Large intestine (tissue), 3 donors: Measurements from ENCODE around the gene SCNN1B. TPM values are rescaled to one million over a fixed set of nuclear protein-coding genes. Genes with fewer than 3 reads are reported as not detected.
"Not testable (repeated sequence)": the region's sequence is repeated elsewhere in the genome, so short reads cannot be mapped to it uniquely, and the experiment has no call there.

ENCODE experiments used
- DNase-seq, 2 donors: peaks; one replicate each; pipeline versions ENCODE4 v3.0.0 to v3.0.0-alpha.2; 2013
- H3K27ac ChIP-seq: one replicate; pipeline ENCODE4 v1.5.1; 2013; ENCODE audit warnings: low read length
- H3K27me3 ChIP-seq: 2 replicates; pipeline ENCODE4 v1.6.1; 2013; ENCODE audit warnings: low read length; ENCODE audit not compliant: control insufficient read depth, insufficient read depth
- H3K36me3 ChIP-seq: 2 replicates; pipeline ENCODE4 v1.6.1; 2013; ENCODE audit warnings: low read length; ENCODE audit not compliant: control insufficient read depth, insufficient read depth
- H3K4me1 ChIP-seq: one replicate; pipeline ENCODE4 v1.6.1; 2013; ENCODE audit warnings: low read length; ENCODE audit not compliant: control insufficient read depth, insufficient read depth
- H3K4me3 ChIP-seq: one replicate; pipeline ENCODE4 v1.5.1; 2013; ENCODE audit warnings: low read length
- H3K9me3 ChIP-seq: one replicate; pipeline ENCODE4 v1.6.1; 2013; ENCODE audit warnings: mild to moderate bottlenecking, low read depth, low read length, moderate library complexity; ENCODE audit not compliant: control insufficient read depth
- WGBS: methylation state at CpG from one replicate; pipeline ENCODE4 v1.1.5; 2013; ENCODE audit warnings: low lambda C conversion rate; ENCODE audit not compliant: insufficient coverage; 5-methylcytosine and 5-hydroxymethylcytosine counted together
- polyA plus RNA-seq: library from polyadenylated mRNA; unstranded; fragments of 120-200 nt; gene quantifications from one replicate; pipeline ENCODE4 v1.2.1, GENCODE V29; 2013

SCNN1B gene
- polyA plus RNA-seq, 1 donor = 0.13 TPM

DNA sequence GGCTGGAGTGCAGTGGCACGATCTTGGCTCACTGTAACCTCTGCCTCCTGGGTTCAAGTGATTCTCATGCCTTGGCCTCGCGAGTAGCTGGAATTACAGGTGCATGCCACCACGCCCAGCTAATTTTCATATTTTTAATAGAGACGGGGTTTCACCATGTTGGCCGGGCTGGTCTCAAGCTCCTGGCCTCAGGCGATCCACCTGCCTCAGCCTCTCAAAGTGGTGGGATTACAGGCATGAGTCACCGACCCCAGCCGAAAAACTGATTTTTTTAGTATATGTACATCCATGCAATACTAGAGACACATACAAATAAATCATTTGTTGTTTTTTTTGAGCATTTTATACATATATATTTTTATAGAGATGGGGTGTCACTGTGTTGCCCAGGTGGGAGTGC is 79.6 kb downstream of the SCNN1B start:
- H3K9me3 ChIP-seq, H3K4me3 ChIP-seq, H3K36me3 ChIP-seq, H3K4me1 ChIP-seq, H3K27me3 ChIP-seq, H3K27ac ChIP-seq, DNase-seq: not testable (repeated sequence)
- WGBS = no CpG with 5 or more reads among the region's 9 CpGs

- Histone ChIP-seq H3K27ac (no peak overlapping the region), H3K4me3 (no peak overlapping the region), H3K27me3 (no peaks in the 10 kb centered on the region), H3K36me3 (no peaks in the 10 kb centered on the region), H3K4me1 (no peaks in the 10 kb centered on the region), H3K9me3 (no peaks in the 10 kb centered on the region)
- WGBS = no CpG with 5 or more reads among the region's 6 CpGs
- DNase-seq = no peak
Measured at GRCh38 chr16:23382279-23382678, 80.2 kb downstream of the SCNN1B start.

- WGBS = no CpG with 5 or more reads among the region's 3 CpGs
Measured at GRCh38 chr16:23383881-23384280, 81.8 kb downstream of the SCNN1B start.

GRCh38 chr16:23384878-23385277 is 82.8 kb downstream of the SCNN1B start:
- H3K27ac ChIP-seq = no peak overlapping the region
- H3K4me3 ChIP-seq = no peak overlapping the region
- H3K36me3 ChIP-seq = peaks cover 14% of the 10 kb centered on the region
- H3K27me3 ChIP-seq = no peaks in the 10 kb centered on the region
- no peaks in the 10 kb centered on the region for H3K4me1 ChIP-seq
- no peak for DNase-seq
- no peaks in the 10 kb centered on the region for H3K9me3 ChIP-seq
- WGBS = no CpG with 5 or more reads among the region's 10 CpGs

More at GRCh38 chr16:23383881-23384280, 81.8 kb downstream of the SCNN1B start:
- no peaks in the 10 kb centered on the region for H3K4me1 ChIP-seq
- peaks cover 6% of the 10 kb centered on the region for H3K36me3 ChIP-seq
- H3K27ac ChIP-seq = no peak overlapping the region
- H3K4me3 ChIP-seq = no peak overlapping the region
- no peaks in the 10 kb centered on the region for H3K9me3 ChIP-seq
- DNase-seq = no peak
- H3K27me3 ChIP-seq = no peaks in the 10 kb centered on the region

GRCh38 chr16:23385441-23385840 is 83.3 kb downstream of the SCNN1B start:
- Histone ChIP-seq H3K9me3 (no peaks in the 10 kb centered on the region), H3K36me3 (peaks cover 14% of the 10 kb centered on the region), H3K27ac (no peak overlapping the region), H3K27me3 (no peaks in the 10 kb centered on the region), H3K4me3 (no peak overlapping the region), H3K4me1 (no peaks in the 10 kb centered on the region)
- no peak for DNase-seq
- WGBS = no CpG with 5 or more reads among the region's 15 CpGs

DNA sequence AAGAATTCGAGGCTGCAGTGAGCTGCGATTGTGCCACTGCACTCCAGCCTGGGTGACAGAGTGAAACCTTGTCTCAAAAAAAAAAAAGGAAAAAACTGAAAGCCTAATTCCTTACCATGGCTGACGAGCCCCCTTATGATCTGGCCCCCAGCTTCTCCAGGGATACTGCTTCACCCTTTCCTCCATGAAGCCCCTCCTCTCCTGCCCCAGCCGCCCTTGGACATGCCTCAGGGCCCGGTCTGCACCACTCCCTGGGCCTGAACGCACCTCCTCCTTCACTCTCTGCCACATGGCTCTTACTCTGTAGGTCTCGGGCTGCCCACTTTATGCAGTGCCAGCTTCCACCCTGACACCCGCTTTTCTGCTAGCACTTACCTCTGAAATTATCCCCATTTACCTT is 85.6 kb downstream of the SCNN1B start:
- no peak overlapping the region for H3K4me3 ChIP-seq
- no peaks in the 10 kb centered on the region for H3K9me3 ChIP-seq
- no peaks in the 10 kb centered on the region for H3K27me3 ChIP-seq
- no peak overlapping the region for H3K27ac ChIP-seq
- no peaks in the 10 kb centered on the region for H3K4me1 ChIP-seq
- WGBS = 100% methylated on average over 2 of the region's 8 CpGs
- H3K36me3 ChIP-seq = peaks cover 33% of the 10 kb centered on the region
- DNase-seq = no peak

DNA sequence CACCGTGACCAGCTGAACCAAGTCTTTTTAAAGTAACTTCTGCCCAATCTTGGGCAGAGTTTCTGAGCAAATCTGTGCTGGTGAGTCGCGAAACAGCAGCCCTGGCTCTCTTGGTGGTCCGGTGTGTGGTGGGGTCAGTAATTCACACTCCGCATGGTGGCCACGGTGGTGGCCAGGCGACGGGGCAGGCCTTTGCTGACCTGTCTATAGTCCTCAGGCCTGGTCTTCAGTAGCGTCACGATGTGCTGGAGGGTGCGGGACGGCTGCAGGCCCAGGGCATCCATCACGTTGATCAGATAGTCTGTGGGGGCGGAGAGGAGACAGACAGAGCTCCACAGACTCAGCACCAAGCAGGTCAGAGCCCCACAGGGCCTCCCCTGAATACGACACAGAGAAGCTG is 86.7 kb downstream of the SCNN1B start:
- DNase-seq = no peak
- Histone ChIP-seq H3K9me3 (no peaks in the 10 kb centered on the region), H3K4me3 (no peak overlapping the region), H3K36me3 (peaks cover 41% of the 10 kb centered on the region), H3K27ac (no peak overlapping the region), H3K27me3 (no peaks in the 10 kb centered on the region), H3K4me1 (no peaks in the 10 kb centered on the region)
- no CpG with 5 or more reads among the region's 15 CpGs for WGBS

DNA sequence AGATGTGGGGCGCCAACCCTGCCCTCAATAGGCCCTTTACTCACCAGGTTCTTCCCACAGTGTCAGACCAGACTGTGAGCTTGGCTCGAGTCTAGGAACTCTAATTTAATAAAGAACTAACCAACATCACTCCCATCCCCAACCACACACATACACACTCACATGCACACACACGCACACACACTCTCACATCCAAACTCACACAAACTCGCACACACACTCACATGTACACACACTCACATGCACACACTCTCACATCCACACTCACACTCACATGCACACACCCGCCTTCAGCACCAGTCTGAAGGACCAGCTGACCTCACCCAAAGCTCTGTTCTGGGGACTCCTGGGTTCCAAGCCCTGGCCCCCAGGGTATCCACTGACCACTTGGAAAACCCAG is 87.1 kb downstream of the SCNN1B start:
- Histone ChIP-seq H3K9me3 (no peaks in the 10 kb centered on the region), H3K27ac (no peak overlapping the region), H3K4me1 (no peaks in the 10 kb centered on the region), H3K36me3 (peaks cover 41% of the 10 kb centered on the region), H3K27me3 (no peaks in the 10 kb centered on the region), H3K4me3 (no peak overlapping the region)
- WGBS = 80% methylated on average over 2 of the region's 5 CpGs
- no peak for DNase-seq

- not testable (repeated sequence) for H3K4me1 ChIP-seq, H3K27me3 ChIP-seq, H3K27ac ChIP-seq, H3K4me3 ChIP-seq, H3K9me3 ChIP-seq, DNase-seq
- no CpG with 5 or more reads among the region's 8 CpGs for WGBS
- H3K36me3 ChIP-seq = peaks cover 41% of the 10 kb centered on the region
Measured at GRCh38 chr16:23389936-23390335, 87.8 kb downstream of the SCNN1B start.

DNA sequence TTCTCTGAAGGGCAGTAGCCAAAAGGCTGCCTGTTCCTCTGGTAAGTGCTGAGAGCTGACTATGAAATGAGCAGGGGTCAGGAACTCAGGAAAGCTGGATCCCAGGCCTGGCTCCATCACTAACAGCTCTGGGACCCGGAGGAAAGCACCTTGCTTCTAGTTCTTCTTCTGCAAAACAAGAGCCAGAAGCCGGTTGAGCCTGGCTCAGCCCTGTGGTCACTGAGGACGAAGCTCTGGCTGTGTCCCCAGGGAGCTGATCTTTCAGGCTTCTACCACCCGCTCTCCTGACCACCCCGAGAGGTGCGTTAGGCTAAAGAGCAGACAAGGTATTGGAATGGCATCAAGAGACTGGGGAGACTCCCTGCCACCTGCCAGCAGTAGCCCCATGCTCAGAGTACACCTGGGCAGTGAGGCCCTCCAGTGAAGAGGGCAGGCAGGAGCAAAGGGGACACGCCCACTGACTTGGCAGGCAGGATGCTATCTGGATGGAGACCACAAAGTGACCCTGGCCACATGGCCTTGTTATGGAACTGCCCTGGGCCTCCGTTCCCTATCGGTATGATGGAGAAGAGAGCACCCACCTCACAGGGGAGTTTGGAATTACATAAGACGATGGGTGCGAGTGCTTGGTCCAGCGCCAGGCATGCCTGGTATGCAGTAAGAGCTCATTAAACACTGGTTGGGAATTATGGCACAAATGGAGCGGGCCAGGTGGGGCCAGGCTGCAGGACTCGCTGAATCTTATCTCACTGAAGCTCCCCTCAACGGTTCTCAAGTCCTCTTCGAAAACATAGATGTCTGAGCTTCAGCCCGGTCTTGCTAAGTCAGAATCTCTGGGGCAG is 89.5 kb downstream of the SCNN1B start:
- Histone ChIP-seq H3K4me1 (no peaks in the 10 kb centered on the region), H3K27me3 (no peaks in the 10 kb centered on the region), H3K27ac (no peak overlapping the region), H3K36me3 (peaks cover 55% of the 10 kb centered on the region), H3K9me3 (no peaks in the 10 kb centered on the region), H3K4me3 (no peak overlapping the region)
- DNase-seq = no peak
- no CpG with 5 or more reads among the region's 17 CpGs for WGBS

- peaks cover 61% of the 10 kb centered on the region for H3K36me3 ChIP-seq
- no peak overlapping the region for H3K4me3 ChIP-seq
- no peaks in the 10 kb centered on the region for H3K4me1 ChIP-seq
- H3K9me3 ChIP-seq = no peaks in the 10 kb centered on the region
- H3K27ac ChIP-seq = no peak overlapping the region
- H3K27me3 ChIP-seq = no peaks in the 10 kb centered on the region
- no peak for DNase-seq
- no CpG with 5 or more reads among the region's 6 CpGs for WGBS
Measured at GRCh38 chr16:23392223-23392600, 90.1 kb downstream of the SCNN1B start.
